HG02870 (cell line): ENCODE data around the gene ABCC11.
A peak's percentile ranks its signal among the peaks of the same experiment; 100 is the strongest.

Experiments used
- ATAC-seq: cut with Tn5 transposase; IDR thresholded peaks from one replicate; pipeline ENCODE4 v1.9.1; 2021; ENCODE audit warnings: mild to moderate bottlenecking, moderate library complexity; ENCODE audit not compliant: unreplicated experiment

The ABCC11 gene

GRCh38 chr16:48247311-48247710 is at the start of gene ABCC11:
ABCC11 (minus strand) TSS chr16:48247539; CDS start chr16:48231921, 15,618 bp downstream.
- no peak for ATAC-seq

GRCh38 chr16:48295488-48296281 is 48.3 kb upstream of the ABCC11 start:
- no peak for ATAC-seq

- no peak for ATAC-seq
Observed at GRCh38 chr16:48294724-48295123, 47.4 kb upstream of the ABCC11 start.

GRCh38 chr16:48292452-48292851 is 45.1 kb upstream of the ABCC11 start:
- ATAC-seq: no peak

GRCh38 chr16:48291754-48292153 is 44.4 kb upstream of the ABCC11 start:
- no peak for ATAC-seq

DNA sequence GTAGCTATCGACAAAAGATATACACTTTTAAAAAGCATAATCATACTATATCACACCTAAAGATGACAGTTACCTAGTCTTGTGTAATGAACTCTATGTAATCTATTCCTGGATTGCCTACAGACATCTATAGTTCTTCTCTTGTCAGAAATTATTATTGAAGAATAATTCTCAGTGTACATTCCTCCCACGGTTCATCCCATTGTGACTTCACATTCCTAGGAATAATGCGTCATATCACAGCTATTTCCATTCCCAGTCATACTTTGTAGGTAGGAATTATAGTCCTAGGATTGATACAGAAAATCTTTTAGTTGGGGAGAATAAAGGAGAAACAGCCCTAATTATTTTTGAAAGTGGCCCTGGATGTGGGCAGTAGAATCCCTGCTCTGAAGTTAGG is 44.0 kb upstream of the ABCC11 start:
- ATAC-seq: no peak

DNA sequence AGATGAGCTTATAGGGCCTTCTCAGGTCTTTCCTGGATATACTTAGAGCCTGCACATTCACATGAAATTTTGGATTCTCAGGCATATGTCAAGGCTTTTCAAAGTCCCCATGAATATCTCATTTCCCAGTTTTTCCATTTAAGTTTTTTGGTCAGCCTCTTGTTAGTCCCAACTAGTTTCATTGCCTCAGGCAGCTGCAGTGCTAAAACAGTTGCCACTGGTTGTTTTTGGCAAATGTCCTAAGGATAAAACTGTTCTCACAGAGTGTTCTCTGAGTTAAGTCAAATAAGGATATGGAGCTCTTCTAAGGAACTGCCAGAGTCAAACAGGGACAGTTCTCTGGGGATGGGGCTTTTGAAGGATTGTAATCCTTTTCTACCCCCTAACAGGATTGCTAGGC is 39.9 kb upstream of the ABCC11 start:
- no peak for ATAC-seq

GRCh38 chr16:48284772-48285409 is 37.6 kb upstream of the ABCC11 start:
- ATAC-seq: peak; percentile 85

- ATAC-seq: no peak
Observed at GRCh38 chr16:48282636-48283263, 35.4 kb upstream of the ABCC11 start.

DNA sequence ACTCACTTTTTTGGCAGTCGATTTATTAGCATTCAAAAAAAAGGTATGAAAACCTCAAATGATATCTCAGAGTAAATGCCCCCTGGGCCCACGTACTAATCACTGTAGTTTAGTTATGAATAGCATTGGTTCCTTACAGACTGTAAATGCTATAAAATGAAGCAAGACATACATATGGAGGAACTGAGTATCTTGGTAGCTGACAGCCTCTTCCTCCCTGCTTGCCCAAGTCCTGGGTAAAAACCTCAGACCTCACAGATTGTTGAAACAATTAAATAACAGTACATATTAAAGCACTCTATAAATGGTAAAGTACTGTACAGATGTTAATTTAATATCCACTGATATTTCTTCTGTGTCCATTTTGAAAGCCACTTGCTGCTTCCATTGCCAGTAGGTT is 33.2 kb upstream of the ABCC11 start:
- no peak for ATAC-seq

DNA sequence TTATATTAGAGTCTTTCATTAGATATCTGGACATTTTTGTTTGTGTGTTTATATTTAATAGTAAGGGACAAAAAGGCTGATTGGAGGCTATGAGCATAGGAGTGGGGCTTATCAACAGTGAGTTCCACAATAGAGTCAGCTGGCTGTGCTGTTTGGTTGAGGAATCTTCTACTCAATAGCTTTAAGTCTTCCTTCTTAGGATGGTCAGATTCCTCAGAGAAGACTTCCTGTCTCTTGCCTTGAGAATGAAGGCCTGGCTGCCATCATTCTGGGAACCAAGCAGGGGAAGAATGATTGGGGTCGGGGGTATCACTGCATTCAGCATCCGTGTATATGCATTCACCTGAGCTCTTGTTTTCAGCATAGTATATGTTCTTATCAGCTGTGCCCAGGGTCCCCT is 31.9 kb upstream of the ABCC11 start:
- ATAC-seq: no peak

DNA sequence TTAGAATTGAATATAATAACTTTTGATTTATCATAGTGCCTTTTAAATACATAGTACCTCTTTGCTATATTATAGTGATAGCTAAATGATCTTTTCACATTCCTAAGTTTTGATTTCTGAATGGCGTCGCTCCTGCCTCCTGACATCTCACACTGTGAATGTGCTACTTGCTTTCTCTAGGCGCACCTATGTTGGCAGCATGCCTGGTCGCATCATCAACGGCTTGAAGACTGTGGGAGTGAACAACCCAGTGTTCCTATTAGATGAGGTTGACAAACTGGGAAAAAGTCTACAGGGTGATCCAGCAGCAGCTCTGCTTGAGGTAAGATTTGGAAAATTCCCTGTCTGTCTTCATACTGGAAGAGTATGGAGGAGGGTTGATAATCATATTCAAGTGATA is 29.8 kb upstream of the ABCC11 start:
- ATAC-seq: no peak

DNA sequence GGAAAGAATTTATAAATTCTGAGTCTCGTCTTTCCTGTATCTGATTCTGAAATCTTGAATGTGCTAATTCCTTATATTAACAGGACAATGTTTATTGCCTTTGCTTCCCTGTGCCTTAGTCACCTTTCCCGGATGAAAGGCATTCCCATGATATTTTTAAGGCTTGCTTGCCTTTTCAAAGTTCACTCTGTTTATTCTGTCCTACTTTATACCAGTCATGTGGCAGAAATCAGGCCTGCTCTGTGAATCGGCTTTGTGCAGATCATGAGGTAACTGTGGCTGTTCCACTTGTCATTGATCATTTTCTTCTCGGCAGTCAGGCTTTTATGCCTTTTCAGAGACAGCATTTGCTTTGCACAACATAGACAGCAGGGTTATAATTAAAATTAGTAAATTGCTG is 28.8 kb upstream of the ABCC11 start:
- no peak for ATAC-seq

- ATAC-seq: no peak
Observed at GRCh38 chr16:48274476-48274875, 27.1 kb upstream of the ABCC11 start.

GRCh38 chr16:48272837-48273421 is 25.6 kb upstream of the ABCC11 start:
- ATAC-seq: no peak

DNA sequence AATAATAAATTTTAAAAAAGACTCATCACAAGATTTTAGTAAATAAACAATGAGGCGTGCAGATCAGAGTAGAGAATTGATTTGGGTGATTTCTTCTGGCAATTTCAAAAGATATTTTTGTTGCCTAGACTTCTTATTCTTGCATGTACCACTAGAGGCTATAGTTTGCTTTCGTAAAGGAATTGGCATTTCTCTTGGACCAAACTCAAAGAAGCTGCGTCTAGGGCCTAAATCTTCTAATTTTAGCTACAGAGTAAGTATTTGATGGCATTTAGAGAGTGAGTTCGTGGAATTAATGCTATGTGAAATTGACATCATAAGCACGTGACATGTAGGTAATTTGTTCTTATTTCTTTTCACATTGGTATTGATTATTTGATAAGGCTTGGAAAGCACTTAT is 24.4 kb upstream of the ABCC11 start:
- ATAC-seq: no peak

- no peak for ATAC-seq
Observed at GRCh38 chr16:48269011-48269410, 21.7 kb upstream of the ABCC11 start.

- ATAC-seq: no peak
Observed at GRCh38 chr16:48262631-48263030, 15.3 kb upstream of the ABCC11 start.

GRCh38 chr16:48261569-48261968 is 14.2 kb upstream of the ABCC11 start:
- ATAC-seq: no peak

GRCh38 chr16:48256579-48257177 is 9.3 kb upstream of the ABCC11 start:
- ATAC-seq: no peak

DNA sequence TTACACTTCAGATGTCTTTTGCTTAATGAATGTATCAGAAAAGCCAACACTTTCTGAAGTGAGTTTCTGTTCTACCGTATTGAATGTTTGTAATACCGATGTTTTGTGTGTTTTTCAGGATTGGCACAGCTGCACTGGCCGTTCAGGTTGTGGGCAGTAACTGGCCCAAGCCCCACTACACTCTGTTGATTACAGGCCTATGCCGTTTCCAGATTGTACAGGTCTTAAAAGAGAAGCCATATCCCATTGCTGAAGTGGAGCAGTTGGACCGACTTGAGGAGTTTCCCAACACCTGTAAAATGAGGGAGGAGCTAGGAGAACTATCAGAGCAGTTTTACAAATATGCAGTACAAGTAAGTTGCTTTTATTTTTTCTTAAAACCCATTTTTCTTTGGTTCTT is 4.7 kb upstream of the ABCC11 start:
- no peak for ATAC-seq
